HepG2 (cell line): ENCODE data around the gene NDOR1. TPM values are rescaled to one million over a fixed set of nuclear protein-coding genes. Genes with fewer than 3 reads are reported as not detected.

Experiments
- BRD4 ChIP-seq: sonication (generic); formaldehyde crosslinking; IDR thresholded peaks from 2 replicates; pipeline ENCODE4 v1.4.0; 2020; ENCODE audit warnings: missing genetic modification reagents
- ERF ChIP-seq: IDR thresholded peaks from 2 replicates; pipeline ENCODE4 v1.6.1; 2018; ENCODE audit warnings: missing biosample characterization, missing genetic modification reagents
- HHEX ChIP-seq: IDR thresholded peaks from 2 replicates; pipeline ENCODE4 v1.6.1; 2016; ENCODE audit warnings: control low read depth
- JUN ChIP-seq: sonication (generic); formaldehyde crosslinking; IDR thresholded peaks from 2 replicates; pipeline ENCODE4 v1.4.0; 2020; ENCODE audit warnings: mild to moderate bottlenecking, missing genetic modification reagents
- KDM5A ChIP-seq: fragments of 200-600 bp; sonication (generic); IDR thresholded peaks from 2 replicates; pipeline ENCODE4 v1.7.0; 2018; ENCODE audit warnings: antibody characterized with exemption, mild to moderate bottlenecking, low read length, borderline replicate concordance
- MED13 ChIP-seq: sonication (generic); formaldehyde crosslinking; IDR thresholded peaks from 2 replicates; pipeline ENCODE4 v1.5.0; 2020; ENCODE audit warnings: missing genetic modification reagents
- RAD51 ChIP-seq: fragments of 450-650 bp; IDR thresholded peaks from 2 replicates; pipeline ENCODE4 v1.6.1; 2016; ENCODE audit warnings: borderline replicate concordance
- SALL1 ChIP-seq: sonication (generic); formaldehyde crosslinking; IDR thresholded peaks from 2 replicates; pipeline ENCODE4 v1.8.0; 2022; ENCODE audit warnings: mild to moderate bottlenecking, missing genetic modification reagents
- SIX4 ChIP-seq: sonication (generic); formaldehyde crosslinking; IDR thresholded peaks from 2 replicates; pipeline ENCODE4 v1.4.0; 2020; ENCODE audit warnings: missing genetic modification reagents
- ZBTB43 ChIP-seq: sonication (generic); formaldehyde crosslinking; conservative IDR thresholded peaks from 2 replicates; pipeline ENCODE4 v1.4.0; 2020; ENCODE audit warnings: missing genetic modification reagents
- ZFP37 ChIP-seq: sonication (generic); formaldehyde crosslinking; IDR thresholded peaks from 2 replicates; pipeline ENCODE4 v1.4.0; 2020; ENCODE audit warnings: missing genetic modification reagents, borderline replicate concordance
- ZNF142 ChIP-seq: sonication (generic); formaldehyde crosslinking; IDR thresholded peaks from 2 replicates; pipeline ENCODE4 v1.4.0; 2020; ENCODE audit warnings: missing genetic modification reagents
- ZNF205 ChIP-seq: IDR thresholded peaks from 2 replicates; pipeline ENCODE4 v1.6.1; 2018; ENCODE audit warnings: missing biosample characterization, missing genetic modification reagents
- ZNF709 ChIP-seq: sonication (generic); formaldehyde crosslinking; IDR thresholded peaks from 2 replicates; pipeline ENCODE4 v1.5.0; 2020; ENCODE audit warnings: mild to moderate bottlenecking, missing genetic modification reagents
- polyA plus RNA-seq, 8 experiments: library from polyadenylated mRNA; depleted of rRNA in 3 of 8; stranded (reverse) in 7 of 8; unstranded in 1 of 8; fragments of >200 nt; fragmentation: Illumina TruSeq in 4 of 8; extraction: Trizol in 4 of 8; gene quantifications; 2 replicates each; pipeline versions ENCODE4 v1.2.1 to v1.2.3, GENCODE V29; 2011 to 2016; ENCODE audit warnings: low read depth in 4 of 8, missing spikeins in 1 of 8, mixed read lengths in 1 of 8; ENCODE audit not compliant: insufficient read depth in 1 of 8
- total RNA-seq, 5 experiments: library from RNA; depleted of rRNA; stranded (reverse); fragments of >200 nt; fragmentation: Illumina TruSeq; extraction: Trizol; gene quantifications; 2 replicates each; pipeline ENCODE4 v1.2.3, GENCODE V29; 2016; ENCODE audit warnings: low read depth in 1 of 5
- TF ChIP-seq, protein P1 (sequence below): sonication (generic); formaldehyde crosslinking; IDR thresholded peaks from 2 replicates; pipeline ENCODE4 v1.4.0; 2020; ENCODE audit warnings: missing genetic modification reagents
- TF ChIP-seq, protein P2 (sequence below): sonication (generic); formaldehyde crosslinking; IDR thresholded peaks from 2 replicates; pipeline ENCODE4 v1.9.0; 2021; ENCODE audit warnings: missing genetic modification reagents, borderline replicate concordance
- TF ChIP-seq, protein P3 (sequence below): IDR thresholded peaks from 2 replicates; pipeline ENCODE4 v1.6.1; 2016; ENCODE audit warnings: control low read depth

Gene NDOR1
- total and polyA plus RNA-seq, 2 of the 13 experiments (the other 11 are each of a cell fraction or from before 2014, with no cell fraction given) = 3.6 to 8.7 TPM

DNA sequence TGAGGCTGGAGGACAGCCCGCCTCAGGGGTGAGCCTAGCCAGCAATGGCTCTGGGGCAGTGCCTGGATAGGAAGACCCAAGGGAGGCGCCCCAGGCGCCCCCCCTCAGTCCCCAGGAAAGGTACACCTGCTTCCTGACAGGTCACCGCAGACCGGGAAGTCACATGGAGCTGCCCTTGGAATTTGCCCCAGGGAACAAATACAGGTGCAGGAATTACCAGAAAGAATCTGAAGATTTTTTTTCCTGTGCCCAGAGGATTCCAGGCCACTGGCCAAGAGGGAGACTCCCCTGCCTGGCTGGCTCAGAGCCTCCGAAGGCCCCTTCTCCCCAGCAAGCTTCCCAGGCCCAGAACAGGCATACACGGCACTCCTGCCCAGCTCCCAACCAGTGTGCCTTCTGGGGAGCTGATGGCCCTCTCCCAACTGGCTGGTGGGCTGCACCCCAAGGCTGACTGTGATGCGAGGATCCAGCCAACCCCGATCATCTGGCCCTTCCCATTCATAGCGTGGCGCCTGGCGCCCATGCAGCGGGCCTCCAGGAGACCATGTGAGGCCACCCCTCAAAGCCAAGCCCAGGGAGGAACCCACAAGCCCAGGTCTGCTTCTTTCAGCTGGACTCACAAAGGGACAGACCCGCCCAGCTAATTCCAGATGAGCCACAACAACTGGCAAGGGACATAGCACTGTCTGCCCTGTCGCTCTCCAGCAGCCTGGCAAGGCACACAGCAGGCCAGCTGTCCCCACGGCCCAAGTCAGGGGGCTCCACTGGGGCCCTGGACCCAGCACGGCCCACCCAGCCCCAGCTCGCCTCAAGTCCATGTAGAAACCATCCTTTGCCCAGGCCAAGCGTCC is 7.2 kb upstream of the NDOR1 start (continued):
- TF ChIP-seq BRD4 (CRISPR knock-in tag) (no peak), ZNF709 (CRISPR knock-in tag) (no peak), ZNF205 (CRISPR knock-in tag) (no peak), SALL1 (CRISPR knock-in tag) (no peak), ERF (peak; percentile 69; the same call in 1 of the 2 replicates), ZBTB43 (CRISPR knock-in tag) (no peak), JUN (no peak), RAD51 (no peak), ZNF142 (no peak), HHEX (CRISPR knock-in tag) (no peak), MED13 (no peak), SIX4 (no peak), KDM5A (no peak), ZFP37 (CRISPR knock-in tag) (no peak)
- TF ChIP-seq, protein P1, sequence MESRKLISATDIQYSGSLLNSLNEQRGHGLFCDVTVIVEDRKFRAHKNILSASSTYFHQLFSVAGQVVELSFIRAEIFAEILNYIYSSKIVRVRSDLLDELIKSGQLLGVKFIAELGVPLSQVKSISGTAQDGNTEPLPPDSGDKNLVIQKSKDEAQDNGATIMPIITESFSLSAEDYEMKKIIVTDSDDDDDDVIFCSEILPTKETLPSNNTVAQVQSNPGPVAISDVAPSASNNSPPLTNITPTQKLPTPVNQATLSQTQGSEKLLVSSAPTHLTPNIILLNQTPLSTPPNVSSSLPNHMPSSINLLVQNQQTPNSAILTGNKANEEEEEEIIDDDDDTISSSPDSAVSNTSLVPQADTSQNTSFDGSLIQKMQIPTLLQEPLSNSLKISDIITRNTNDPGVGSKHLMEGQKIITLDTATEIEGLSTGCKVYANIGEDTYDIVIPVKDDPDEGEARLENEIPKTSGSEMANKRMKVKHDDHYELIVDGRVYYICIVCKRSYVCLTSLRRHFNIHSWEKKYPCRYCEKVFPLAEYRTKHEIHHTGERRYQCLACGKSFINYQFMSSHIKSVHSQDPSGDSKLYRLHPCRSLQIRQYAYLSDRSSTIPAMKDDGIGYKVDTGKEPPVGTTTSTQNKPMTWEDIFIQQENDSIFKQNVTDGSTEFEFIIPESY (CRISPR knock-in tag) = no peak
- TF ChIP-seq, protein P2, sequence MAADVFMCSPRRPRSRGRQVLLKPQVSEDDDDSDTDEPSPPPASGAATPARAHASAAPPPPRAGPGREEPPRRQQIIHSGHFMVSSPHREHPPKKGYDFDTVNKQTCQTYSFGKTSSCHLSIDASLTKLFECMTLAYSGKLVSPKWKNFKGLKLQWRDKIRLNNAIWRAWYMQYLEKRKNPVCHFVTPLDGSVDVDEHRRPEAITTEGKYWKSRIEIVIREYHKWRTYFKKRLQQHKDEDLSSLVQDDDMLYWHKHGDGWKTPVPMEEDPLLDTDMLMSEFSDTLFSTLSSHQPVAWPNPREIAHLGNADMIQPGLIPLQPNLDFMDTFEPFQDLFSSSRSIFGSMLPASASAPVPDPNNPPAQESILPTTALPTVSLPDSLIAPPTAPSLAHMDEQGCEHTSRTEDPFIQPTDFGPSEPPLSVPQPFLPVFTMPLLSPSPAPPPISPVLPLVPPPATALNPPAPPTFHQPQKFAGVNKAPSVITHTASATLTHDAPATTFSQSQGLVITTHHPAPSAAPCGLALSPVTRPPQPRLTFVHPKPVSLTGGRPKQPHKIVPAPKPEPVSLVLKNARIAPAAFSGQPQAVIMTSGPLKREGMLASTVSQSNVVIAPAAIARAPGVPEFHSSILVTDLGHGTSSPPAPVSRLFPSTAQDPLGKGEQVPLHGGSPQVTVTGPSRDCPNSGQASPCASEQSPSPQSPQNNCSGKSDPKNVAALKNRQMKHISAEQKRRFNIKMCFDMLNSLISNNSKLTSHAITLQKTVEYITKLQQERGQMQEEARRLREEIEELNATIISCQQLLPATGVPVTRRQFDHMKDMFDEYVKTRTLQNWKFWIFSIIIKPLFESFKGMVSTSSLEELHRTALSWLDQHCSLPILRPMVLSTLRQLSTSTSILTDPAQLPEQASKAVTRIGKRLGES (CRISPR knock-in tag) = no peak
- TF ChIP-seq, protein P3, sequence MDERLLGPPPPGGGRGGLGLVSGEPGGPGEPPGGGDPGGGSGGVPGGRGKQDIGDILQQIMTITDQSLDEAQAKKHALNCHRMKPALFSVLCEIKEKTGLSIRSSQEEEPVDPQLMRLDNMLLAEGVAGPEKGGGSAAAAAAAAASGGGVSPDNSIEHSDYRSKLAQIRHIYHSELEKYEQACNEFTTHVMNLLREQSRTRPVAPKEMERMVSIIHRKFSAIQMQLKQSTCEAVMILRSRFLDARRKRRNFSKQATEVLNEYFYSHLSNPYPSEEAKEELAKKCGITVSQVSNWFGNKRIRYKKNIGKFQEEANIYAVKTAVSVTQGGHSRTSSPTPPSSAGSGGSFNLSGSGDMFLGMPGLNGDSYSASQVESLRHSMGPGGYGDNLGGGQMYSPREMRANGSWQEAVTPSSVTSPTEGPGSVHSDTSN (CRISPR knock-in tag) = no peak
